A549 (cell line): ENCODE data around the gene SH3RF1.

Experiments
- CEBPB ChIP-seq, 2 experiments: fragments of >200 bp in 1 of 2; sonication (Bioruptor Twin) in 1 of 2; formaldehyde crosslinking in 1 of 2; IDR thresholded peaks; 2 replicates each; pipeline ENCODE4 v1.6.1; 2012 to 2016
- CHD2 ChIP-seq: fragments of 150-350 bp; IDR thresholded peaks from 2 replicates; pipeline ENCODE4 v1.6.1; 2014; ENCODE audit warnings: low read length; ENCODE audit not compliant: partially characterized antibody
- GATA3 ChIP-seq: IDR thresholded peaks from 2 replicates; pipeline ENCODE4 v1.6.1; 2012; ENCODE audit warnings: borderline replicate concordance
- HDAC2 ChIP-seq: fragments of 200-600 bp; sonication (generic); IDR thresholded peaks from 2 replicates; pipeline ENCODE4 v1.6.1; 2016
- HOXA7 ChIP-seq: fragments of 250-450 bp; sonication (Bioruptor Pico); IDR thresholded peaks from 2 replicates; pipeline ENCODE4 v1.5.0; 2020; ENCODE audit warnings: mild to moderate bottlenecking, moderate library complexity
- JUN ChIP-seq, 2 experiments: fragments of >200 bp; sonication (Bioruptor Twin); formaldehyde crosslinking; IDR thresholded peaks; 2 replicates in 1 of 2; 3 replicates in 1 of 2; pipeline ENCODE4 v1.6.1; 2016 to 2017
- MAFK ChIP-seq: fragments of 450-650 bp; IDR thresholded peaks from 2 replicates; pipeline ENCODE4 v1.6.1; 2014; ENCODE audit not compliant: partially characterized antibody
- MAZ ChIP-seq: fragments of 150-350 bp; IDR thresholded peaks from 2 replicates; pipeline ENCODE4 v1.6.1; 2014; ENCODE audit warnings: antibody characterized with exemption, low read depth, low read length, borderline replicate concordance
- PHF8 ChIP-seq: fragments of 200-600 bp; sonication (generic); IDR thresholded peaks from 2 replicates; pipeline ENCODE4 v1.6.1; 2016; ENCODE audit warnings: low read depth, mild to moderate bottlenecking, antibody characterized with exemption, moderate library complexity, borderline replicate concordance
- POLR2A ChIP-seq: IDR thresholded peaks from 2 replicates; pipeline ENCODE4 v1.6.1; 2012; ENCODE audit warnings: mild to moderate bottlenecking, low read length
- RCOR1 ChIP-seq: fragments of 150-350 bp; IDR thresholded peaks from 2 replicates; pipeline ENCODE4 v1.6.1; 2014; ENCODE audit warnings: antibody characterized with exemption, low read length, low read depth
- USF2 ChIP-seq: fragments of 450-650 bp; IDR thresholded peaks from 2 replicates; pipeline ENCODE4 v1.6.1; 2014; ENCODE audit warnings: antibody characterized with exemption
- TF ChIP-seq, protein P1 (sequence below): fragments of >200 bp; sonication (Bioruptor Twin); formaldehyde crosslinking; IDR thresholded peaks from 3 replicates; pipeline ENCODE4 v1.5.1; 2016
- TF ChIP-seq, protein P2 (sequence below): IDR thresholded peaks from 2 replicates; pipeline ENCODE4 v1.6.1; 2012; ENCODE audit warnings: low read depth, borderline replicate concordance

GRCh38 chr4:169050881-169051760 is 219.6 kb downstream of the SH3RF1 start:
- TF ChIP-seq GATA3 (no peak), MAFK (no peak), JUN (IDR thresholded peaks at IDR 0.05) (no peak), RCOR1 (no peak), HOXA7 (CRISPR knock-in tag) (no peak), PHF8 (no peak), POLR2A (no peak), CEBPB (IDR thresholded peaks at IDR 0.05) (no peak), HDAC2 (no peak), MAZ (no peak), USF2 (no peak), CHD2 (no peak)
- TF ChIP-seq, protein P1, sequence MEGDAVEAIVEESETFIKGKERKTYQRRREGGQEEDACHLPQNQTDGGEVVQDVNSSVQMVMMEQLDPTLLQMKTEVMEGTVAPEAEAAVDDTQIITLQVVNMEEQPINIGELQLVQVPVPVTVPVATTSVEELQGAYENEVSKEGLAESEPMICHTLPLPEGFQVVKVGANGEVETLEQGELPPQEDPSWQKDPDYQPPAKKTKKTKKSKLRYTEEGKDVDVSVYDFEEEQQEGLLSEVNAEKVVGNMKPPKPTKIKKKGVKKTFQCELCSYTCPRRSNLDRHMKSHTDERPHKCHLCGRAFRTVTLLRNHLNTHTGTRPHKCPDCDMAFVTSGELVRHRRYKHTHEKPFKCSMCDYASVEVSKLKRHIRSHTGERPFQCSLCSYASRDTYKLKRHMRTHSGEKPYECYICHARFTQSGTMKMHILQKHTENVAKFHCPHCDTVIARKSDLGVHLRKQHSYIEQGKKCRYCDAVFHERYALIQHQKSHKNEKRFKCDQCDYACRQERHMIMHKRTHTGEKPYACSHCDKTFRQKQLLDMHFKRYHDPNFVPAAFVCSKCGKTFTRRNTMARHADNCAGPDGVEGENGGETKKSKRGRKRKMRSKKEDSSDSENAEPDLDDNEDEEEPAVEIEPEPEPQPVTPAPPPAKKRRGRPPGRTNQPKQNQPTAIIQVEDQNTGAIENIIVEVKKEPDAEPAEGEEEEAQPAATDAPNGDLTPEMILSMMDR = no peak
- TF ChIP-seq, protein P2, sequence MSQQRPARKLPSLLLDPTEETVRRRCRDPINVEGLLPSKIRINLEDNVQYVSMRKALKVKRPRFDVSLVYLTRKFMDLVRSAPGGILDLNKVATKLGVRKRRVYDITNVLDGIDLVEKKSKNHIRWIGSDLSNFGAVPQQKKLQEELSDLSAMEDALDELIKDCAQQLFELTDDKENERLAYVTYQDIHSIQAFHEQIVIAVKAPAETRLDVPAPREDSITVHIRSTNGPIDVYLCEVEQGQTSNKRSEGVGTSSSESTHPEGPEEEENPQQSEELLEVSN = no peak
